Esophagus muscularis mucosa (tissue), 4 donors: ENCODE results near the gene UNC50.

ENCODE experiments used
- EP300 ChIP-seq: sonication (generic); formaldehyde crosslinking; IDR thresholded peaks from one replicate; pipeline ENCODE4 v1.6.1; 2017; ENCODE audit warnings: antibody characterized with exemption
- POLR2A ChIP-seq: fragments of 450-650 bp; IDR thresholded peaks from one replicate; pipeline ENCODE4 v1.6.1; 2017; ENCODE audit warnings: antibody characterized with exemption, moderate library complexity, mild to moderate bottlenecking, low read depth
- POLR2AphosphoS5 ChIP-seq, 2 donors: sonication (generic); formaldehyde crosslinking; IDR thresholded peaks; one replicate each; pipeline ENCODE4 v1.6.1; 2017; ENCODE audit warnings: antibody characterized with exemption in 2 of 2
- TF ChIP-seq, protein P1 (sequence below), 3 experiments: fragments of 200-600 bp in 2 of 3; fragments of 450-650 bp in 1 of 3; sonication (generic) in 2 of 3; IDR thresholded peaks; one replicate each; pipeline ENCODE4 v1.5.1; 2017 to 2019; ENCODE audit warnings: antibody characterized with exemption in 3 of 3, mild to moderate bottlenecking in 2 of 3, moderate library complexity in 1 of 3

DNA sequence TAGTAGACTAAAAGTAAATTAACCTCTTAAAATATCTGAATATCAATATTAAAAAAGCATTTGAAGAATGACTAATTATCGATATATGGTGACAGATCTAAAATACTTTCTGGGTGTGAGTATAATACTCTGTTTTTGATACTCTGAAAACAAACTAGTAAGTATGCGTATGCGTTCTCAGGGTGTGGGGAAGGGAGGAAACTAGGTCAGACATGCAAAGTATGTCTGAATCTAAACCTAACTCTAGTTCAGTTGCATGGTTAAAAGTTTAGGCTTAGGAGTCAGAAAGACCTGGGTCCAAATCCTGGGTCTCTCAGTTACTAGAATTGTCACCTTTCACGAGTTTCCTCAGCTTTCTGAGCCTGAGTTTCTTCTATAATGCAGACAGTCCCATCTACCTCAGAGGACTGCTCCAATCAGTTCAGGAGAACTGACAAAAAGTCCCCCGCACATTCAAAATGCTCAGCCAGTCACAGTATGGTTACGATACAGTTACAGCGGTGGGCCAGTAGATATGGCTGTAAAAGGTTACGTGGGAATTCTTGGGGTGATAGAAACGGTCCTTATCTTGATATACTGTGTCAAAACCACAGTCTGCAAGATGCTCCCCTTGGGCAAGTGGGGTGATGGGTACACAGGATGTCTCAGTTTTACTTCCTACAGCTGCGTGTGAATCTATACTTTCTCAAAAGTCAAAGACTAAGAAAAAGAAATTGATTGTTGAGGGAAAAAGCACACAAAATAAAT lies 29.2 kb downstream of the UNC50 start:
- TF ChIP-seq, protein P1, sequence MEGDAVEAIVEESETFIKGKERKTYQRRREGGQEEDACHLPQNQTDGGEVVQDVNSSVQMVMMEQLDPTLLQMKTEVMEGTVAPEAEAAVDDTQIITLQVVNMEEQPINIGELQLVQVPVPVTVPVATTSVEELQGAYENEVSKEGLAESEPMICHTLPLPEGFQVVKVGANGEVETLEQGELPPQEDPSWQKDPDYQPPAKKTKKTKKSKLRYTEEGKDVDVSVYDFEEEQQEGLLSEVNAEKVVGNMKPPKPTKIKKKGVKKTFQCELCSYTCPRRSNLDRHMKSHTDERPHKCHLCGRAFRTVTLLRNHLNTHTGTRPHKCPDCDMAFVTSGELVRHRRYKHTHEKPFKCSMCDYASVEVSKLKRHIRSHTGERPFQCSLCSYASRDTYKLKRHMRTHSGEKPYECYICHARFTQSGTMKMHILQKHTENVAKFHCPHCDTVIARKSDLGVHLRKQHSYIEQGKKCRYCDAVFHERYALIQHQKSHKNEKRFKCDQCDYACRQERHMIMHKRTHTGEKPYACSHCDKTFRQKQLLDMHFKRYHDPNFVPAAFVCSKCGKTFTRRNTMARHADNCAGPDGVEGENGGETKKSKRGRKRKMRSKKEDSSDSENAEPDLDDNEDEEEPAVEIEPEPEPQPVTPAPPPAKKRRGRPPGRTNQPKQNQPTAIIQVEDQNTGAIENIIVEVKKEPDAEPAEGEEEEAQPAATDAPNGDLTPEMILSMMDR (IDR thresholded peaks at IDR 0.05) = no peak
- TF ChIP-seq POLR2A = no peak
- no peak for TF ChIP-seq POLR2AphosphoS5 (IDR thresholded peaks at IDR 0.05)
- no peak for TF ChIP-seq EP300
